Measurements from ENCODE around the gene GON4L.

DNA sequence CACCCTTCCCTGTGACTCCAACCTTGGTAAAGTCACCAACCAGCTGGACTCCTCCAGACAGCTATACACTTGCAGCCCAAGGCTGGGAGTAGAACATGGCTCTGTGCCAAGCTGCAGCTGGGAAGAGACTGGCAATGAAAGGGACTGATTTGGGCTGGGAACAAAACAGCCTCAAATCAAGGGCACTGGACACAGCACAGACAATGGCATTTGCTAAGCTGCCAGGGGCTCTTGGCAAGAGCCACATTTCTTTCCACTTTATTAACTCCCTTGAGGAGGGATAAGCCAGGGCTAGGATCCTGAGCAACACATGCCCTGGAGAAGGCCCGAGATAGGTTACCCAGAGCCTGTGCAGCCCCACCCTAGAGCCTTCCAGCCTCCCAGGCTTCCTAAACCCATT lies 14.4 kb upstream of the GON4L start:
- no peak for TF ChIP-seq TCF7 (CRISPR knock-in tag; IDR thresholded peaks at IDR 0.05; ENCODE audit: low read depth)
- no peak for TF ChIP-seq PRDM15 (CRISPR knock-in tag; IDR thresholded peaks at IDR 0.05)
- TF ChIP-seq, protein P1, sequence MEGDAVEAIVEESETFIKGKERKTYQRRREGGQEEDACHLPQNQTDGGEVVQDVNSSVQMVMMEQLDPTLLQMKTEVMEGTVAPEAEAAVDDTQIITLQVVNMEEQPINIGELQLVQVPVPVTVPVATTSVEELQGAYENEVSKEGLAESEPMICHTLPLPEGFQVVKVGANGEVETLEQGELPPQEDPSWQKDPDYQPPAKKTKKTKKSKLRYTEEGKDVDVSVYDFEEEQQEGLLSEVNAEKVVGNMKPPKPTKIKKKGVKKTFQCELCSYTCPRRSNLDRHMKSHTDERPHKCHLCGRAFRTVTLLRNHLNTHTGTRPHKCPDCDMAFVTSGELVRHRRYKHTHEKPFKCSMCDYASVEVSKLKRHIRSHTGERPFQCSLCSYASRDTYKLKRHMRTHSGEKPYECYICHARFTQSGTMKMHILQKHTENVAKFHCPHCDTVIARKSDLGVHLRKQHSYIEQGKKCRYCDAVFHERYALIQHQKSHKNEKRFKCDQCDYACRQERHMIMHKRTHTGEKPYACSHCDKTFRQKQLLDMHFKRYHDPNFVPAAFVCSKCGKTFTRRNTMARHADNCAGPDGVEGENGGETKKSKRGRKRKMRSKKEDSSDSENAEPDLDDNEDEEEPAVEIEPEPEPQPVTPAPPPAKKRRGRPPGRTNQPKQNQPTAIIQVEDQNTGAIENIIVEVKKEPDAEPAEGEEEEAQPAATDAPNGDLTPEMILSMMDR (IDR thresholded peaks at IDR 0.05), result no peak
- TF ChIP-seq FOXJ3 (CRISPR knock-in tag; IDR thresholded peaks at IDR 0.05; ENCODE audit: borderline replicate concordance), result no peak
